Fibroblast of pulmonary artery (primary cell): ENCODE measurements around the gene HADHA.

Experiments
- DNase-seq: peaks from one replicate; pipeline ENCODE4 v3.0.0-alpha.2; 2010; ENCODE audit warnings: low read depth
- H3K4me3 ChIP-seq: replicated peaks from 2 replicates; pipeline ENCODE4 v1.5.1; 2011; ENCODE audit warnings: low read depth, mild to moderate bottlenecking, control low read depth, low read length, moderate library complexity
- TF ChIP-seq, protein P1 (sequence below): IDR thresholded peaks from 2 replicates; pipeline ENCODE4 v1.5.1; 2011; ENCODE audit warnings: mild to moderate bottlenecking, control low read depth, low read length, inconsistent platforms; ENCODE audit errors: missing control alignments

The HADHA gene

GRCh38 chr2:26187537-26188104 is 56.8 kb downstream of the HADHA start:
- no peak overlapping the region for H3K4me3 ChIP-seq
- TF ChIP-seq, protein P1, sequence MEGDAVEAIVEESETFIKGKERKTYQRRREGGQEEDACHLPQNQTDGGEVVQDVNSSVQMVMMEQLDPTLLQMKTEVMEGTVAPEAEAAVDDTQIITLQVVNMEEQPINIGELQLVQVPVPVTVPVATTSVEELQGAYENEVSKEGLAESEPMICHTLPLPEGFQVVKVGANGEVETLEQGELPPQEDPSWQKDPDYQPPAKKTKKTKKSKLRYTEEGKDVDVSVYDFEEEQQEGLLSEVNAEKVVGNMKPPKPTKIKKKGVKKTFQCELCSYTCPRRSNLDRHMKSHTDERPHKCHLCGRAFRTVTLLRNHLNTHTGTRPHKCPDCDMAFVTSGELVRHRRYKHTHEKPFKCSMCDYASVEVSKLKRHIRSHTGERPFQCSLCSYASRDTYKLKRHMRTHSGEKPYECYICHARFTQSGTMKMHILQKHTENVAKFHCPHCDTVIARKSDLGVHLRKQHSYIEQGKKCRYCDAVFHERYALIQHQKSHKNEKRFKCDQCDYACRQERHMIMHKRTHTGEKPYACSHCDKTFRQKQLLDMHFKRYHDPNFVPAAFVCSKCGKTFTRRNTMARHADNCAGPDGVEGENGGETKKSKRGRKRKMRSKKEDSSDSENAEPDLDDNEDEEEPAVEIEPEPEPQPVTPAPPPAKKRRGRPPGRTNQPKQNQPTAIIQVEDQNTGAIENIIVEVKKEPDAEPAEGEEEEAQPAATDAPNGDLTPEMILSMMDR: no peak
- DNase-seq: no peak

DNA sequence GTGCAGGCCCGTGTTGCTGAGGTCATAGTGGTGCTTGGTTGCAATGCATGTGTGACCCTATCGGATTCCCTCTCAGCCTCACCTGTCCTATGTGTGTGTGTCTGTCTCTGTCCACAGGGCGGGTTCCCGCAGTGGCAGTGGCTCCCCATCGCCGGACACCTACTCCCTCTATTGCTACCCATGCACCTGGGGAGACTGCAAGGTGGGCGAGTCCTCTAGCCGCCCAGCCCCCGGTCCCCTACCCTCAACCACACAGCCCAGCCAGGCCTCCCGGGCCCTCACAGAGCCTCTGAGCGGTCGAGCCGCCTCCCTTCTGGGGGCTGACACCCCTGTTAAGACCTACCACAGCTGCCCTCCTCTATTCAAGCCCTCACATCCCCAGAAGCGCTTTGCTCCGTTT is 57.3 kb downstream of the HADHA start:
- DNase-seq: no peak
- TF ChIP-seq, protein P1: no peak
- H3K4me3 ChIP-seq: no peak overlapping the region

DNA sequence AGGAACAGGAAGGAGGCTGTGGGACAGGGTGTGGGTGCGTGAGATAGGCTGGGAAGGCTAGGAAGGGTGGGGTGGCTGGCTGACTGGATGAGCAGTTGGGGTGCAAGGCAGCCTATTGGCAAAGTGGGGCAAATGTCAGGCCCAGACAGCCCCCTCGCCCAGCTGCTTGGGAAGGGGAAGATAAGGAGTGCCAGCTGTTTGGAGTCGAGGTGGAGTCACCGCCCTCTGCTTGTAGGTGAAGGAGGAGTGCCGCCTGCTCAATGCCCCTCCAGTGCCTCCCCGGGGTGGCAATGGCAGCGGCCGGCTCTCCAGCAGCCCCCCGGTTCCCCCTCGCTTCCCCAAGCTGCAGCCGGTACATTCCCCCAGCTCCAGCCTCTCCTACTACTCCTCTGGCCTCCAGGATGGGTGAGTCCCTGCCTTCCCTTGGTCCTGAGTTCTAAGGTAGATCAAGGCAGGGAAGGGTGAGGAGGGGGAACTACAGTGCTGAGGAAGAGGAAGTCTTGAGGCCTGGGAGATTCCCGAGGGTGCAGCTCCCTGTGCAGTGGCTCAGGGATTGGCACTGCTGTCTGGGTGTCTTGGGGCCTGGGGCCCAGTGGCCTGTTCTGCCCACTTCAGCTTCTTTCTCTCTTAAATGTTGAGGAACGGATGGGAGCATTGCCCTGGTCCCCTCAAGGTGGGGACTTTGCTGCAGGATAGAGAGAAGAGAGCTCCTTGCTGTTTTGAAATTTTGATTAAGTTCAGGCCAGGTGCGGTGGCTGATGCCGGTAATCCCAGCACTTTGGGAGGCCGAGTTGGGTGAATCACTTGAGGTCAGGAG is 58.3 kb downstream of the HADHA start:
- TF ChIP-seq, protein P1: no peak
- no peak overlapping the region for H3K4me3 ChIP-seq
- no peak for DNase-seq

- TF ChIP-seq, protein P1: no peak
- no peak for DNase-seq
- peak overlapping the region; percentile 56 for H3K4me3 ChIP-seq
Measured at GRCh38 chr2:26185304-26185928, 59.0 kb downstream of the HADHA start.

DNA sequence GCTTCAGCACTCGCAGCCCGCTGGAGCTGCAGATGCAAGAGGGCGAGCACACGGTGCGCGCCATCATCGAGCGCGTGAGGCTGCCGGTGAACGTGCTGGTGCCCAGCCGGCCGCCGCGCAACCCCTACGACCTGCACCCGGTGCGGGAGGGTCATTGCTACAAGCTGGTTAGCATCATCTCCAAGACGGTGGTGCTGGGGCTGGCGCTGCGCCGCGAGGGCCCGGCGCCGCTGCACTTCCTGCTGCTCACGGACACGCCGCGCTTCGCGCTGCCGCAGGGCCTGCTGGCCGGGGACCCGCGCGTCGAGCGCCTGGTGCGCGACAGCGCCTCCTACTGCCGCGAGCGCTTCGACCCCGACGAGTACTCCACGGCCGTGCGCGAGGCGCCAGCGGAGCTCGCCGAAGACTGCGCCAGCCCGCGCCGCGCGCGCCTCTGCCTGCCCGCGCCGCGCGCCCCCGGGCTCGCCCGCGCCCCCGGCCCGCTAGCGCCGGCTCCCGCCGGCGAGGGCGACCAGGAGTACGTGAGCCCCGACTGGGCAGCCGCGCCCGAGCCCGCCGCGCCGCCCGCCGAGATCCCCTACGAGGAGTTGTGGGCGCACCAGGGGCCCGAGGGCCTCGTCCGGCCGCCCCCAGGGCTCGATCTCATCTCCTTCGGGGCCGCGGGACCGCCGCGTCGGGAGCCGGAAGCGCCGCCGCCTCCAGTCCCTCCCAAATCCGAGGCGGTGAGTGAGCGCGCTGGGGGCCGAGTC is 59.7 kb downstream of the HADHA start:
- DNase-seq: peak; percentile 87
- H3K4me3 ChIP-seq: peak overlapping the region; percentile 56
- TF ChIP-seq, protein P1: peak; percentile 32

DNA sequence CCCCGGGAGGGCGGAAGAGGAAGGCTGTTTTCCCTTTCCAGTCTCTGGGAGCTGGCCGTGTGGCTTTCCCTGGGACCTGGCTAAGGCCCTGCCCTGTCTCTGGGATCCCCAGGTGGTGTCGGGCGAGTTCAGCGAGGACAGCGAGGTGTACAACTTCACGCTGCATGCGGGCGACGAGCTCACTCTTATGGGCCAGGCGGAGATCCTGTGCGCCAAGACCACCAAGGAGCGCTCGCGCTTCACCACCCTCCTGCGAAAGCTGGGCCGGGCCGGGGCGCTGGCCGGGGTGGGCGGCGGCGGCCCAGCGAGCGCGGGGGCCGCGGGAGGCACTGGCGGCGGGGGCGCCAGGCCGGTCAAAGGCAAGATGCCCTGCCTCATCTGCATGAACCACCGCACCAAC is 60.3 kb downstream of the HADHA start:
- peak overlapping the region; percentile 42 for H3K4me3 ChIP-seq
- DNase-seq: no peak
- TF ChIP-seq, protein P1: no peak
